Nephron progenitor cell (in vitro differentiated cells): ENCODE data around the gene MRPL32.

ENCODE experiments used
- DNase-seq: peaks from one replicate; pipeline ENCODE4 v3.0.0; 2021
- H3K27ac Mint-ChIP-seq: 2 replicates; pipeline ENCODE4 v1.8.0; 2021; ENCODE audit warnings: mild to moderate bottlenecking, moderate library complexity, mixed read lengths
- H3K27me3 Mint-ChIP-seq: 2 replicates; pipeline ENCODE4 v1.8.0; 2021; ENCODE audit warnings: mild to moderate bottlenecking, low read depth, mixed read lengths; ENCODE audit not compliant: poor library complexity
- H3K36me3 Mint-ChIP-seq: 2 replicates; pipeline ENCODE4 v1.8.0; 2021; ENCODE audit warnings: low read depth, mixed read lengths
- H3K4me1 Mint-ChIP-seq: 2 replicates; pipeline ENCODE4 v1.8.0; 2021; ENCODE audit warnings: mixed read lengths
- H3K4me3 Mint-ChIP-seq: 2 replicates; pipeline ENCODE4 v1.8.0; 2021; ENCODE audit warnings: mild to moderate bottlenecking, moderate library complexity, mixed read lengths
- H3K9me3 Mint-ChIP-seq: 2 replicates; pipeline ENCODE4 v1.8.0; 2021; ENCODE audit warnings: mild to moderate bottlenecking, moderate library complexity, mixed read lengths
- TF ChIP-seq, protein P1 (sequence below): fragments of 200-600 bp; sonication (generic); IDR thresholded peaks from 2 replicates; pipeline ENCODE4 v1.5.0; 2021; ENCODE audit warnings: antibody characterized with exemption

MRPL32 gene

DNA sequence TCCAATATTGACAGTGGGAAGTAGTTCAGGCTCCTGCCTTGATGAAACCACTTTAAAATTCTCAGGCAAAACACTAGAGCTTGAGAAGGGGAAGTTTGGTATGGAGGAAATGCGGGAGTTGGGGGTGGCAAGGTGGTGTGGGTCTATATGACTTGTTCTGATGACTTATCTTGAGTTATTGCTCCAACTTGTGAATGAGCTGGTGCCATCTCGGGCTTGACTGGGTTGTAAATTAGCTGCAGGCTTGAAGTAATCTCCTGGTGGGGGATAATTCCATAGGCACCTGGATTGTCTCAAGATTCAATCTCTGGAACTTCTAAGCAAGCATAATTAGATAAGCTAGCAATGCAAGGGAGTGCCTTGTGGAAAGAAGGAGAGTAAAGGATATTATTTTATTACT lies 29.0 kb downstream of the MRPL32 start:
- peaks cover 6% of the 10 kb centered on the region for H3K27me3 Mint-ChIP-seq

GRCh38 chr7:42964293-42964692 lies 32.1 kb downstream of the MRPL32 start:
- DNase-seq: no peak
- TF ChIP-seq, protein P1, sequence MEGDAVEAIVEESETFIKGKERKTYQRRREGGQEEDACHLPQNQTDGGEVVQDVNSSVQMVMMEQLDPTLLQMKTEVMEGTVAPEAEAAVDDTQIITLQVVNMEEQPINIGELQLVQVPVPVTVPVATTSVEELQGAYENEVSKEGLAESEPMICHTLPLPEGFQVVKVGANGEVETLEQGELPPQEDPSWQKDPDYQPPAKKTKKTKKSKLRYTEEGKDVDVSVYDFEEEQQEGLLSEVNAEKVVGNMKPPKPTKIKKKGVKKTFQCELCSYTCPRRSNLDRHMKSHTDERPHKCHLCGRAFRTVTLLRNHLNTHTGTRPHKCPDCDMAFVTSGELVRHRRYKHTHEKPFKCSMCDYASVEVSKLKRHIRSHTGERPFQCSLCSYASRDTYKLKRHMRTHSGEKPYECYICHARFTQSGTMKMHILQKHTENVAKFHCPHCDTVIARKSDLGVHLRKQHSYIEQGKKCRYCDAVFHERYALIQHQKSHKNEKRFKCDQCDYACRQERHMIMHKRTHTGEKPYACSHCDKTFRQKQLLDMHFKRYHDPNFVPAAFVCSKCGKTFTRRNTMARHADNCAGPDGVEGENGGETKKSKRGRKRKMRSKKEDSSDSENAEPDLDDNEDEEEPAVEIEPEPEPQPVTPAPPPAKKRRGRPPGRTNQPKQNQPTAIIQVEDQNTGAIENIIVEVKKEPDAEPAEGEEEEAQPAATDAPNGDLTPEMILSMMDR: no peak
- H3K27me3 Mint-ChIP-seq: peaks cover 9% of the 10 kb centered on the region
- no peak overlapping the region for H3K4me3 Mint-ChIP-seq
- no peaks in the 10 kb centered on the region for H3K36me3 Mint-ChIP-seq
- H3K9me3 Mint-ChIP-seq: peaks cover 24% of the 10 kb centered on the region
- no peaks in the 10 kb centered on the region for H3K4me1 Mint-ChIP-seq
- no peak overlapping the region for H3K27ac Mint-ChIP-seq

More for the DNA sequence above, 29.0 kb downstream of the MRPL32 start:
- peaks cover 34% of the 10 kb centered on the region for H3K9me3 Mint-ChIP-seq
- H3K36me3 Mint-ChIP-seq: no peaks in the 10 kb centered on the region
- H3K4me3 Mint-ChIP-seq: no peak overlapping the region
- TF ChIP-seq, protein P1: no peak
- no peak for DNase-seq
- H3K27ac Mint-ChIP-seq: no peak overlapping the region
- no peaks in the 10 kb centered on the region for H3K4me1 Mint-ChIP-seq

DNA sequence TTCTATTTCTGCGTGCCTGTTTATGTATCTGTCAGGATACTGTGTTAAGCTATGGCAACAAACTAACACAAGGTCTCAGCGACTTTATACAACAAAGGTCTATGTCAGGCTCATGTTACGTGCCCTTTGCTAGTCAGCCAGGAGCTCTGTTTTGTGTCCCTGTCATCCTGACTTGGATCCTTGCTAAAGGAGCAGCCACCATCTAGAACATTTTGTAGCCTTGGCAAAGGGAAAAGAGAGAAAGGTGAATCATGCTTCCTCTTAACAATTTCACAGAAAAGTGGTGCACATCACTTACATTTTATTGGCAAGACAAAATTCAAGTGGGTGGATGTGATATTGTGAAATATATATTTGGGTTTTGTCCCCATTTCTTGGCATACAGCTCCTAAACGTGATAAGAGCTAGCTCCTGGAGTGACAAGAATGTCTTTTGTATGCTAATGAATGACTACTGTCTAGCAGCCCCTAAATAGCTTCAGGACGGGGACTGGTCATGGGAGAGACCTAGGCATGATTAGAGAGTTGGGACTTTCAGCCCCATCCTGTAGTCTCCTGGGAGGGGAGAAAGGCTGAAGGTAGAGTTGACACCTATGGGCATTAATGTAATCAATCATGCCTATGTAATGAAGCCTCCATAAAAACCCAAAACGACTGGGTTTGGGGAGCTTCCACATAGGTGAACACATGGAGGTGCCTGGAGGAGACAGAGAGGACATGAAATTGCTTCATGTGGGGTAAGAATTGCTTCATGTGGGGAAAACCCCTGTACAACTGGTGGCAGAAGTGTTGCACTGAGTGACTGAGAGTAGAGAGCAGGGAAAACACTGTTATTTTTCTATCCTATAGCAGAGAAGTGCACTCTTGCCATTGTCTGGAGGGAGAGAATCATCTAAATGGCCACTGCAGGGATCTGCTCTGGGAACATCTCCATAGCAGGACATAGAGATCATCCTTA lies 33.0 kb downstream of the MRPL32 start:
- no peak overlapping the region for H3K4me3 Mint-ChIP-seq
- TF ChIP-seq, protein P1: no peak
- H3K27ac Mint-ChIP-seq: no peak overlapping the region
- H3K9me3 Mint-ChIP-seq: peaks cover 15% of the 10 kb centered on the region
- no peaks in the 10 kb centered on the region for H3K4me1 Mint-ChIP-seq
- DNase-seq: no peak
- peaks cover 9% of the 10 kb centered on the region for H3K27me3 Mint-ChIP-seq
- H3K36me3 Mint-ChIP-seq: no peaks in the 10 kb centered on the region

- peaks cover 12% of the 10 kb centered on the region for H3K27me3 Mint-ChIP-seq
- H3K4me3 Mint-ChIP-seq: no peak overlapping the region
- DNase-seq: no peak
- H3K4me1 Mint-ChIP-seq: peaks cover 2% of the 10 kb centered on the region
- TF ChIP-seq, protein P1: no peak
- H3K9me3 Mint-ChIP-seq: peaks cover 15% of the 10 kb centered on the region
- no peaks in the 10 kb centered on the region for H3K36me3 Mint-ChIP-seq
- no peak overlapping the region for H3K27ac Mint-ChIP-seq
Observed at GRCh38 chr7:42967391-42967790, 35.2 kb downstream of the MRPL32 start.

- H3K36me3 Mint-ChIP-seq: no peaks in the 10 kb centered on the region
- TF ChIP-seq, protein P1: no peak
- peaks cover 5% of the 10 kb centered on the region for H3K27me3 Mint-ChIP-seq
- DNase-seq: peak; percentile 6
- H3K27ac Mint-ChIP-seq: peak overlapping the region; percentile 79
- peaks cover 13% of the 10 kb centered on the region for H3K9me3 Mint-ChIP-seq
- H3K4me3 Mint-ChIP-seq: no peak overlapping the region
- peaks cover 11% of the 10 kb centered on the region for H3K4me1 Mint-ChIP-seq
Observed at GRCh38 chr7:42972699-42973500, 40.7 kb downstream of the MRPL32 start.
